Adrenal gland (tissue), 12 donors: ENCODE results near the gene ARHGAP6. TPM values are rescaled to one million over a fixed set of nuclear protein-coding genes. Genes with fewer than 3 reads are reported as not detected.

ENCODE experiments used
- DNase-seq, 7 donors: peaks; one replicate each; pipeline ENCODE4 v3.0.0-alpha.2; 2019 to 2020
- H3K27ac ChIP-seq, 5 donors: fragments of 200-600 bp; sonication (generic) in 4 of 5; 1 replicate in 3 of 5; 2 replicates in 2 of 5; pipeline versions ENCODE4 v1.5.1 to v1.8.0; 2016 to 2020; ENCODE audit warnings: mild to moderate bottlenecking in 1 of 5
- H3K27me3 ChIP-seq: fragments of 200-600 bp; 2 replicates; pipeline ENCODE4 v1.8.0; 2021
- H3K36me3 ChIP-seq, 2 donors: fragments of 200-600 bp; replicated peaks in 1 of 2; 1 replicate in 1 of 2; 2 replicates in 1 of 2; pipeline versions ENCODE4 v1.5.1 to v1.8.0; 2018 to 2022
- H3K4me1 ChIP-seq, 2 donors: fragments of 200-600 bp; replicated peaks in 1 of 2; 1 replicate in 1 of 2; 2 replicates in 1 of 2; pipeline versions ENCODE4 v1.5.1 to v1.8.0; 2018 to 2021
- H3K4me3 ChIP-seq, 4 donors: fragments of 200-600 bp; sonication (generic) in 3 of 4; one replicate each; pipeline ENCODE4 v1.5.1; 2016 to 2018
- H3K9me3 ChIP-seq, 3 donors: fragments of 200-600 bp; sonication (generic) in 1 of 3; replicated peaks in 1 of 3; 1 replicate in 2 of 3; 2 replicates in 1 of 3; pipeline versions ENCODE4 v1.5.1 to v1.8.0; 2016 to 2021
- POLR2A ChIP-seq, 2 donors: fragments of 450-650 bp; IDR thresholded peaks; one replicate each; pipeline ENCODE4 v1.6.1; 2017; ENCODE audit warnings: antibody characterized with exemption in 2 of 2, mild to moderate bottlenecking in 2 of 2, moderate library complexity in 1 of 2
- WGBS, 4 donors: extraction: QIAGEN DNeasy Blood & Tissue Kit in 2 of 4; methylation state at CpG; one replicate each; pipeline versions ENCODE4 v1.1.5 to v1.1.7; 2013 to 2017; 5-methylcytosine and 5-hydroxymethylcytosine counted together
- intact Hi-C, 2 donors: fragments of 100-400 bp; cut with DNase I; formaldehyde crosslinking; loops; one replicate each; pipeline versions ENCODE4 v1.14.1 to v1.15.0; 2022 to 2023
- polyA plus RNA-seq, 3 donors: library from polyadenylated mRNA; stranded (reverse); fragments of 200-250 nt in 2 of 3; fragments of 350-450 nt in 1 of 3; fragmentation: Illumina TruSeq in 1 of 3; extraction: RNeasy Lipid Tissue Mini Kit (QIAGEN cat#74804) in 1 of 3; gene quantifications; one replicate each; pipeline ENCODE4 v1.2.3, GENCODE V29; 2013 to 2014
- total RNA-seq, 9 donors: library from RNA; depleted of rRNA in 4 of 9; stranded (reverse); fragments of >200 nt in 4 of 9; fragments of 120-200 nt in 1 of 9; fragmentation: NEBNext Ultra II Directional in 1 of 9; extraction: Animal tissue kit (Norgen Biotek cat#: 25700) in 1 of 9; gene quantifications; one replicate each; pipeline versions ENCODE4 v1.1.0 to v1.2.4, GENCODE V29; 2013 to 2023
- TF ChIP-seq, protein P1 (sequence below), 6 experiments: fragments of 450-650 bp in 4 of 6; fragments of 200-600 bp in 2 of 6; sonication (generic) in 1 of 6; IDR thresholded peaks; 1 replicate in 5 of 6; 2 replicates in 1 of 6; pipeline versions ENCODE4 v1.5.1 to v1.8.0; 2016 to 2021; ENCODE audit warnings: antibody characterized with exemption in 6 of 6, mild to moderate bottlenecking in 2 of 6, moderate library complexity in 1 of 6
- donor health status: healthy with polysubstance abuse.
- donor health status: Bipolar disorder and iron deficiency.
- donor health status: DM: yes; HTN: yes; CAD: no.
- donor health status: DM: no; HTN: no; CAD: no.
- donor health status: DM: no; HTN: no; CAD: no.
- donor health status: DM: yes; HTN: yes; CAD: no.

The ARHGAP6 gene
- total and polyA plus RNA-seq, 12 donors, result 0.78 to 4.2 (median 2.7) TPM

- 77 to 89% (median 83%) methylated on average over 1 of the region's 1 CpG for WGBS, 4 donors
- no peaks in the 10 kb centered on the region for H3K36me3 ChIP-seq
- H3K27ac ChIP-seq, result no peak overlapping the region
- no peaks in the 10 kb centered on the region for H3K27me3 ChIP-seq
- H3K4me3 ChIP-seq, result no peak overlapping the region
- intact Hi-C loops, result no loop called here
- no peaks in the 10 kb centered on the region for H3K9me3 ChIP-seq
- DNase-seq, result no peak
- TF ChIP-seq, protein P1, sequence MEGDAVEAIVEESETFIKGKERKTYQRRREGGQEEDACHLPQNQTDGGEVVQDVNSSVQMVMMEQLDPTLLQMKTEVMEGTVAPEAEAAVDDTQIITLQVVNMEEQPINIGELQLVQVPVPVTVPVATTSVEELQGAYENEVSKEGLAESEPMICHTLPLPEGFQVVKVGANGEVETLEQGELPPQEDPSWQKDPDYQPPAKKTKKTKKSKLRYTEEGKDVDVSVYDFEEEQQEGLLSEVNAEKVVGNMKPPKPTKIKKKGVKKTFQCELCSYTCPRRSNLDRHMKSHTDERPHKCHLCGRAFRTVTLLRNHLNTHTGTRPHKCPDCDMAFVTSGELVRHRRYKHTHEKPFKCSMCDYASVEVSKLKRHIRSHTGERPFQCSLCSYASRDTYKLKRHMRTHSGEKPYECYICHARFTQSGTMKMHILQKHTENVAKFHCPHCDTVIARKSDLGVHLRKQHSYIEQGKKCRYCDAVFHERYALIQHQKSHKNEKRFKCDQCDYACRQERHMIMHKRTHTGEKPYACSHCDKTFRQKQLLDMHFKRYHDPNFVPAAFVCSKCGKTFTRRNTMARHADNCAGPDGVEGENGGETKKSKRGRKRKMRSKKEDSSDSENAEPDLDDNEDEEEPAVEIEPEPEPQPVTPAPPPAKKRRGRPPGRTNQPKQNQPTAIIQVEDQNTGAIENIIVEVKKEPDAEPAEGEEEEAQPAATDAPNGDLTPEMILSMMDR (IDR thresholded peaks at IDR 0.05), result no peak
- no peak for TF ChIP-seq POLR2A (IDR thresholded peaks at IDR 0.05)
- H3K4me1 ChIP-seq, result no peaks in the 10 kb centered on the region
These were observed 506.6 kb downstream of the ARHGAP6 start for GRCh38 chrX:11159149-11159548.

GRCh38 chrX:11151799-11152559 lies 513.7 kb downstream of the ARHGAP6 start:
- TF ChIP-seq POLR2A (IDR thresholded peaks at IDR 0.05), result no peak
- TF ChIP-seq, protein P1 (IDR thresholded peaks at IDR 0.05), result no peak
- Histone ChIP-seq H3K36me3 (no peaks in the 10 kb centered on the region), H3K4me1 (no peaks in the 10 kb centered on the region), H3K9me3 (no peaks in the 10 kb centered on the region), H3K27ac (no peak overlapping the region), H3K4me3 (no peak overlapping the region), H3K27me3 (peaks cover 7% of the 10 kb centered on the region)
- no peak for DNase-seq
- 65 to 77% (median 70%) methylated on average over 4 of the region's 4 CpGs for whole genome bisulfite sequencing, 4 donors
- intact Hi-C loops, result no loop called here

DNA sequence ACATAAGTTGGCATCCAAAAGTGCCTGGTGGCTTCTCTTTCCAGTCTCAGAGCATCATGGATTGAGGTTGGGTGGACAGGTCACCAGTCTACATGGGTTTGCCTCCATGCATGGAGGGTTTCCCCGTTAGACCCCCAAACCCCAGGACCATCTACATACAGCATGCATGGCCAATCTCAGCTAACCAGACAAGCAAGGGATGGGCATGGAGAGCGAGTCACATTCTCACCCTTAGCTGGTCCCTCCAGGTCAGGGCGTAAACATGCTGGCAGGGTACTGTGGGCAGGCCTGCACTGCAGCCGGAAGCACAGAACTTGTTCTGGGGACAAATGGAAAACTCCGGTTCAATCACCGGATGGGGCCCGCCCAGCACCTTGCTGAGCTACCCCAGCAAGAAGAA lies 517.3 kb downstream of the ARHGAP6 start:
- H3K27me3 ChIP-seq, result peaks cover 15% of the 10 kb centered on the region
- H3K9me3 ChIP-seq, result no peaks in the 10 kb centered on the region
- H3K4me1 ChIP-seq, result no peaks in the 10 kb centered on the region
- WGBS, 4 donors, result 74 to 92% (median 83%) methylated on average over 1 to 7 of the region's 7 CpGs
- H3K27ac ChIP-seq, result no peak overlapping the region
- DNase-seq, result no peak
- H3K4me3 ChIP-seq, result no peak overlapping the region
- H3K36me3 ChIP-seq, result no peaks in the 10 kb centered on the region
- intact Hi-C loops, result no loop called here
- no peak for TF ChIP-seq POLR2A (IDR thresholded peaks at IDR 0.05)
- TF ChIP-seq, protein P1 (IDR thresholded peaks at IDR 0.05), result no peak

- no peaks in the 10 kb centered on the region for H3K4me1 ChIP-seq
- no peak overlapping the region for H3K4me3 ChIP-seq
- no peaks in the 10 kb centered on the region for H3K36me3 ChIP-seq
- no peak for DNase-seq
- TF ChIP-seq POLR2A (IDR thresholded peaks at IDR 0.05), result no peak
- TF ChIP-seq, protein P1 (IDR thresholded peaks at IDR 0.05), result no peak
- H3K27me3 ChIP-seq, result peaks cover 15% of the 10 kb centered on the region
- H3K27ac ChIP-seq, result no peak overlapping the region
- intact Hi-C loops, result no loop called here
- 45 to 83% (median 80%) methylated on average over 1 of the region's 1 CpG for WGBS, 4 donors
- no peaks in the 10 kb centered on the region for H3K9me3 ChIP-seq
These were observed 519.3 kb downstream of the ARHGAP6 start for GRCh38 chrX:11146411-11146810.
